SK-N-DZ (cell line): ENCODE data around the gene DSCAM.
"Not testable (repeated sequence)": the region's sequence is repeated elsewhere in the genome, so short reads cannot be mapped to it uniquely, and the experiment has no call there.

ENCODE experiments used
- DNase-seq: peaks from one replicate; pipeline ENCODE4 v3.0.0-alpha.2; 2015; ENCODE audit warnings: low spot score

Gene DSCAM

GRCh38 chr21:40186045-40186444 lies 660.9 kb downstream of the DSCAM start:
- DNase-seq = no peak

GRCh38 chr21:40185208-40185607 lies 661.8 kb downstream of the DSCAM start:
- DNase-seq = no peak

DNA sequence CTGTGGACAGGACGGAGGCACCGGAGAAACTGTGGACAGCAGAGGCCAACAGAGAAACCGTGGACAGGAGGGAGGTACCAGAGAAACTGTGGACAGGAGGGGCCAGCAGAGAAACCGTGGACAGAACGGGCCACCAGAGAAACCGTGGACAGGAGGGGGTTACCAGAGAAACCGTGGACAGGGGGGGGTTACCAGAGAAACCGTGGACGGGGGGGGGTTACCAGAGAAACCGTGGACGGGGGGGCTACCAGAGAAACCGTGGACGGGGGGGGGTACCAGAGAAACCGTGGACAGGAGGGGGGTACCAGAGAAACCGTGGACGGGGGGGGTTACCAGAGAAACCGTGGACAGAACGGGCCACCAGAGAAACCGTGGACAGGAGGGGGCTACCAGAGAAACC lies 664.5 kb downstream of the DSCAM start:
- DNase-seq = not testable (repeated sequence)

- DNase-seq = no peak
Measured at GRCh38 chr21:40179166-40179565, 667.8 kb downstream of the DSCAM start.

- no peak for DNase-seq
Measured at GRCh38 chr21:40178726-40179125, 668.2 kb downstream of the DSCAM start.

DNA sequence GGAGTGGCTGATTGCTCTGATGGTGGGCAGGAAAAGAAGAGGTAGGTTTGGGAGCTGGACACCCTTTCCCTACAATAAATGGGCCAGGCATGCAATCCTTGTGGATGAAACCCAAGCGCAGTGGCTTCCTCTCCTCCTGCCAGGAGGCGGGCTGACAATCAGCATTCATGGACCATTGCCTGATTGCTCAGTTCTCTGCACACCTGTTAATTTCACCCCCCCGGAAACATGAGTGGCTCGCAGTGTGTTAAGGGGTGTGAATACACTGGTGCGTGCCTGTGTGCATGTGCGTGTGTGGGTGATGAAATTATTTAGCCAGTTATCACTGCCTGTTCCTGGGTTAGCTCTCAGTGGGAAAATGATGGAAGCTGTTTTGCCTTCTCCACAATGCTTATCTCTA lies 669.0 kb downstream of the DSCAM start:
- no peak for DNase-seq

- DNase-seq = no peak
Measured at GRCh38 chr21:40176724-40177123, 670.2 kb downstream of the DSCAM start.

GRCh38 chr21:40173816-40174215 lies 673.1 kb downstream of the DSCAM start:
- DNase-seq = no peak

DNA sequence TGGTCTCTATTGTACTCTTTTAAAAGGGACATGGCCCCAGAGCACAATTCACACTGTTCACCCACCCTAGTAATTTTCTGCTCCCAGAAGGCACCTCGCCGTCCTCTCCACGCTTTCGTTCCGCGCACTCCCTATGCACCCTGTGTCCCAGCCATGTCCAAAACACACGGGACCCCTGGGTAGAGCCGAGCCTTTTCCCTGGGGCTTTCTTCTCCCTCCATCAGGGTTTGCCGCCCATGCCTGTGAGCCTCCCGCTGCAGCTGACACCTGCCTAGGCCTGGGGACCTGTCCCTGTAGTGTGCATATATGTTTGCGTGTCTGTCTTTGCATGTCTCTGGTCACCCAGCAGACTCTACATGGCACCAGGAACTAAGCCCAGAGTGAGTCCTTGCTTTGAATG lies 677.0 kb downstream of the DSCAM start:
- no peak for DNase-seq

DNA sequence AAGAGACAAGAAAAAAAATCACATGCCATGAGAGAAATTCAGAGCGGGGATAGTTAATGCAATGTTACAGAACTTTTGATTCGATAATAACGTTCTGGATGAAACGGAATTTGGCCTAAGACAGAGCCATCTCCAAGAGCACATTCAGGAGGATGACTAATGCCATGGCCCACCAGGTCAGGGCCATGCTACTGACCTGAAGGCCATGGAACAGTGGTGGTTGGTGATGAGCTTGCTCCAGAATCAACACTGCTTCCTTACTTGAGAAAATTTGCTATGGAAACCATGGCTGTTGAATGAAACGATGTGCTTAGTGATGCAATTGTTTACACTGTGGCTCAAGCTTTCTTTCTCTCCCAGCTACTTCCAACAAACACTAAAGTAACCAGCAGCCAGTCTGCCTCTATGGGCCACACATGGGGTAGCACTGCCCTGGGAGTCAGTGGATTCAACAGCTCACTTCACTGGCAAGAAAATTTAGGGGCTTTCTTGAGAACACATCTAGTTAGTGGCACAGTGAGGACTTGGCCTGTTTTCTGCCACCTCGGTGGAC lies 680.6 kb downstream of the DSCAM start:
- DNase-seq = no peak

DNA sequence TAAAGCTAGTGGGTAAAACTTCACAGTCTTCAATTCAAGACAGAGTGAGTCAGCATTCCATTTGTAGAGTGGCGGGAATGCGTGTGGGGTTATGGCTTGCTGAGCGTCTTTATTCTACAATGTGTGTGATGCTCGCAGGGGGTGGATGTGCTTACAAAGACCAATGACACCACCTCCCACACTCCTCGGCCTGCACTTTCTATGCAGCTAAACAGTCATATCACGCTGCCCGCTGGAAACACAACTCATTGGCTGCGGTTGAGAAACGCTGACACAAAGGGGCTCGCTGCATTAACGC lies 681.2 kb downstream of the DSCAM start:
- no peak for DNase-seq

DNA sequence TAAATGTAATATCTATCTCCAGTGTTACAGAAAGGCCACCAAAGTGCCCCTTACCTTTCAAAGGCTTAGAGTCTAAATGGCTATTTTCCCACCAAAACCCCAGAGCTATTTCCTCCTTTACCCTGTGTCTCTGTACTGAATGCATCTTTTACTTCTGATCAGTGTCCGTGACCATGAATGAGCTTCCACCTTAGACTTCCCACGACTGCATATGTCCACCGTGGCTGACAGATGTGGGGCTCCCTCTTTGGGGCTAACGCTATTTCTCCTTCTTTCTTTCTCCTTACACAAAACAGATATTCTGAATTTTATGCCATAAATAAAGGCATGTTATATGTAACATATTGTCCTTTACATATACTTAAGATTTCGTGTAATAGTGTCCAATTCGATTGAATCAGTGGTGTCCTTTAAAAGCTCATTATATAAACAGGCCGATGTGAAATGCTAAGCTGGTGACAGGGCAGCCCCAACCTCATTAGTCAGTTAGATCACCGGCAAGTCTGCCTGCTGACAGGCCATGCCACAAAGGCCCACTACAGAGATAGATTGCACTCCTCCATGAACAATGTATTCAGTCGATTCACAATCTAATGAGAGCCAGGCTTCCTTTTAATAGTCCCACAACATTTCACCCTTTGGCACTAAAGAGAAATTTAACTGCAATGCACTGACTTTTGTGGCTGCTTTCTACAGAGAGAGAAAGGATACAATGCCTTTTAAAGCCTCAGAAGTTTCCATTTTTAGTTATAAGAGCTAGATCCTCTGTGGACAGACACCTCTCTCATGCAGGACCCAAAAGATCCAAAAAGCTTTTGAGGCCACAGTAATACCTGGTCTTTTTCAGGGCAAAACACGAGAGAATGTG lies 681.8 kb downstream of the DSCAM start:
- DNase-seq = no peak

GRCh38 chr21:40162075-40162474 lies 684.9 kb downstream of the DSCAM start:
- DNase-seq = no peak

DNA sequence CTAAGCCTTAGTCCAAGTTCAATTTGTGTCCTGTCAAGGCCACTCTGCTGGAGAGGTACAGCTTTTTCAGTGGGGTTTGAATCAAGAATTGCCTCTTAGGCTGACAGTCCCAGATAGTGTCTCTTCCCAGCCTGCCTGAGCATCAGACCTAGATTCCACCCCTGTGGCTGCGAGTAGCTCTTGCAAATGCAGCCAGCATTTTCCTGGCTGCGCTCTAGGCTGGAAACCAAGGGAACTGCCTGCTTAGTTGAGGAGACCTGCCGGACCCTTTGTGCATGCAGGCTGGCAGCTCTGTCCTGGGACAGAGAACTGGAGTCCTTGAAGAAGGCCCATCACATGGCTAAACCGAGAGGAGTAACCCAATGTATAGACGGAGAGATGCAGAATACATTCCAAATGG lies 686.0 kb downstream of the DSCAM start:
- DNase-seq = no peak

DNA sequence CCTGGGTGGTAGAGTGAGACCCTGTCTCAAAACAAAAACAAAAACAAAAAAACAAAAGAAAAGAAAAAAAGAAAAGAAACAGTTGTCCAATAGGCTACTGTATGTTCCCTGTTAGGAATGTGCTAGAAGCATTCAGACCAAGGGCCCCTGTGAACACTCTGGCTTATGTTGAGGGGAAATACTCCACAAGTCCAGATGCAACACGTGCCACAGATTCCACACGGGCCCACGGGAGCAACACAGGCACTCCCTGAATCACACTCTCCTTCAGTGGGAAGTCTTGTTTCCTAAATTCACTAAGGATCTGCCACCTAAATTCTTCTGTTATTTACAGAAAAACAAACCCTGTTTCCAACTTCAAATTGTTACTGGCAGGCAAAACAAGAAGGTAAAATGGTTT lies 688.6 kb downstream of the DSCAM start:
- DNase-seq = no peak

GRCh38 chr21:40155563-40155962 lies 691.4 kb downstream of the DSCAM start:
- DNase-seq = no peak

GRCh38 chr21:40153351-40153750 lies 693.6 kb downstream of the DSCAM start:
- no peak for DNase-seq

- no peak for DNase-seq
Measured at GRCh38 chr21:40152476-40152875, 694.5 kb downstream of the DSCAM start.

GRCh38 chr21:40151611-40152010 lies 695.3 kb downstream of the DSCAM start:
- no peak for DNase-seq

- no peak for DNase-seq
Measured at GRCh38 chr21:40146216-40146837, 700.6 kb downstream of the DSCAM start.

- DNase-seq = peak; percentile 41
Measured at GRCh38 chr21:40143822-40144525, 703.0 kb downstream of the DSCAM start.

- no peak for DNase-seq
Measured at GRCh38 chr21:40141621-40142020, 705.3 kb downstream of the DSCAM start.

DNA sequence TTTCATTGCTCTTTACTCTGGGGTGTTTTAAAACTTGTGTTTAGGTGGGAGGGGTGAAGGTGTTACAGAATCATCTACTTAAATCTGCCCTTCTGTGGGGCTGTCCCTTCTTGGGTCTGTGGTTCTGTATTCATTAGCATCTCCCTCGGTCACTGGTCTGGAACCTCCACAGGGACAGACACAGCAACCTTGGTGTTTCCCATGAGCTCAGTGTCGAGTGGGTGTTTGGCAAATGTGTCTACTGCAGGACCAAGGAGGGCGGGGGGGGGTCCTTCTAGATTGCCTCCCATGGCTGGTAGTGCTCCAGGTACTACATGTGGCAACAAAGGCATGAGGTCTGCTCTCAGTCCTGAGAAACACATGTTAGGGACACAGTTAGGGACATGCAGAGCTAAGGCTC lies 706.3 kb downstream of the DSCAM start:
- no peak for DNase-seq
